Adrenal gland (tissue), 5 donors: ENCODE data around the gene RAPGEF2.

Experiments
- CTCF ChIP-seq, 6 experiments: fragments of 450-650 bp in 4 of 6; fragments of 200-600 bp in 2 of 6; sonication (generic) in 1 of 6; IDR thresholded peaks; 1 replicate in 5 of 6; 2 replicates in 1 of 6; pipeline versions ENCODE4 v1.5.1 to v1.8.0; 2016 to 2021; ENCODE audit warnings: antibody characterized with exemption in 6 of 6, mild to moderate bottlenecking in 2 of 6, moderate library complexity in 1 of 6
- POLR2A ChIP-seq, 2 donors: fragments of 450-650 bp; IDR thresholded peaks; one replicate each; pipeline ENCODE4 v1.6.1; 2017; ENCODE audit warnings: antibody characterized with exemption in 2 of 2, mild to moderate bottlenecking in 2 of 2, moderate library complexity in 1 of 2
- donor health status: DM: no; HTN: no; CAD: no.

- TF ChIP-seq CTCF (IDR thresholded peaks at IDR 0.05) (no peak), POLR2A (IDR thresholded peaks at IDR 0.05) (no peak)
These were observed 250.7 kb downstream of the RAPGEF2 start for GRCh38 chr4:159353422-159354116.
